Natural killer cell (primary cell): Measurements from ENCODE around the gene RILPL1. TPM values are rescaled to one million over a fixed set of nuclear protein-coding genes. Genes with fewer than 3 reads are reported as not detected.

Source experiments
- ATAC-seq, 3 donors: fragments of 150-1000 bp in 2 of 3; fragments of 200-7000 bp in 1 of 3; cut with Tn5 transposase; 1 replicate in 1 of 3; 2 replicates in 2 of 3; pipeline ENCODE4 v1.10.0; 2021; ENCODE audit warnings: mild to moderate bottlenecking in 2 of 3, moderate library complexity in 2 of 3
- DNase-seq, 2 donors: peaks; one replicate each; pipeline versions ENCODE4 v3.0.0 to v3.0.0-alpha.2; 2013 to 2021; ENCODE audit warnings: mixed read lengths in 1 of 2
- H3K27ac ChIP-seq: one replicate; pipeline ENCODE4 v1.5.1; 2013; ENCODE audit warnings: mild to moderate bottlenecking, low read length
- H3K27me3 ChIP-seq: one replicate; pipeline ENCODE4 v1.6.1; 2013; ENCODE audit warnings: low read length; ENCODE audit not compliant: control insufficient read depth, insufficient read depth
- H3K36me3 ChIP-seq: one replicate; pipeline ENCODE4 v1.6.1; 2013; ENCODE audit warnings: low read length; ENCODE audit not compliant: control insufficient read depth, insufficient read depth
- H3K4me1 ChIP-seq: one replicate; pipeline ENCODE4 v1.6.1; 2013; ENCODE audit warnings: low read length; ENCODE audit not compliant: control insufficient read depth, insufficient read depth
- H3K4me3 ChIP-seq: one replicate; pipeline ENCODE4 v1.5.1; 2013; ENCODE audit warnings: low read length
- H3K9me3 ChIP-seq: one replicate; pipeline ENCODE4 v1.6.1; 2013; ENCODE audit warnings: low read length; ENCODE audit not compliant: control insufficient read depth, insufficient read depth
- H3K27ac Mint-ChIP-seq, 2 donors: one replicate each; pipeline ENCODE4 v1.8.0; 2022; ENCODE audit warnings: mild to moderate bottlenecking in 2 of 2, mixed read lengths in 2 of 2, moderate library complexity in 1 of 2
- H3K27me3 Mint-ChIP-seq, 2 donors: one replicate each; pipeline ENCODE4 v1.8.0; 2022; ENCODE audit warnings: low read depth in 2 of 2, mixed read lengths in 2 of 2
- H3K36me3 Mint-ChIP-seq: one replicate; pipeline ENCODE4 v1.8.0; 2022; ENCODE audit warnings: mixed read lengths
- H3K4me1 Mint-ChIP-seq, 2 donors: one replicate each; pipeline ENCODE4 v1.8.0; 2022; ENCODE audit warnings: mixed read lengths in 2 of 2
- H3K4me3 Mint-ChIP-seq: one replicate; pipeline ENCODE4 v1.8.0; 2022; ENCODE audit warnings: mild to moderate bottlenecking, moderate library complexity, mixed read lengths
- H3K9me3 Mint-ChIP-seq, 2 donors: one replicate each; pipeline ENCODE4 v1.8.0; 2022; ENCODE audit warnings: mixed read lengths in 2 of 2
- WGBS: methylation state at CpG from one replicate; pipeline ENCODE4 v1.1.7; 2013; ENCODE audit warnings: missing lambda C conversion rate; ENCODE audit not compliant: insufficient coverage; 5-methylcytosine and 5-hydroxymethylcytosine counted together
- intact Hi-C: fragments of 100-400 bp; cut with micrococcal nuclease; formaldehyde crosslinking; loops from one replicate; pipeline ENCODE4 v1.14.2; 2022
- total RNA-seq, 4 donors: library from RNA; stranded (reverse); fragments of 120-200 nt in 1 of 4; gene quantifications; one replicate each; pipeline versions ENCODE4 v1.2.3 to v1.2.4, GENCODE V29; 2013 to 2022
- TF ChIP-seq, protein P1 (sequence below): fragments of 200-600 bp; IDR thresholded peaks from one replicate; pipeline ENCODE4 v1.8.0; 2022; ENCODE audit warnings: antibody characterized with exemption

Gene RILPL1
- total RNA-seq, 3 donors from 2014 or later (not counting 1 experiment from before 2014, with no cell fraction given): 1.3 to 2.7 (median 1.5) TPM

DNA sequence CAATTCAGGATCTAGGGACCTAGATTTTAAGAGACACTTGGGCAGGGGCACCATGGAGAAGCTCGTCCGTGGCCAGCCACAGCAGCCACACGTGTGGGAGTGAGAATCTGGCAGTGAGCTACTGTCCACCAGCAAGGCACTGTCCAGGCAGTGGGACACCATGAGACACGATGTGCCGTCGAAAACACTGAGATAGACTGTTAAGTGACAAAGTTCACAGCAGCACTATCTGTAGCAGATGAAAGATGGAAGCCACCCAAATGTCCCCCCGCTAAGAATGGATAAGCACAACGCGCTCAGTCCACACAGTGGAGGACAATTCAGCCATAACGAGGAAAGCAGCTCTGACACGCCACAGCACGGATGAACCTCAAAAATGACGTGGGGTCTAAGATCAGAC is 19.7 kb downstream of the RILPL1 start:
- no peaks in the 10 kb centered on the region for H3K36me3 Mint-ChIP-seq
- ATAC-seq: no peak

DNA sequence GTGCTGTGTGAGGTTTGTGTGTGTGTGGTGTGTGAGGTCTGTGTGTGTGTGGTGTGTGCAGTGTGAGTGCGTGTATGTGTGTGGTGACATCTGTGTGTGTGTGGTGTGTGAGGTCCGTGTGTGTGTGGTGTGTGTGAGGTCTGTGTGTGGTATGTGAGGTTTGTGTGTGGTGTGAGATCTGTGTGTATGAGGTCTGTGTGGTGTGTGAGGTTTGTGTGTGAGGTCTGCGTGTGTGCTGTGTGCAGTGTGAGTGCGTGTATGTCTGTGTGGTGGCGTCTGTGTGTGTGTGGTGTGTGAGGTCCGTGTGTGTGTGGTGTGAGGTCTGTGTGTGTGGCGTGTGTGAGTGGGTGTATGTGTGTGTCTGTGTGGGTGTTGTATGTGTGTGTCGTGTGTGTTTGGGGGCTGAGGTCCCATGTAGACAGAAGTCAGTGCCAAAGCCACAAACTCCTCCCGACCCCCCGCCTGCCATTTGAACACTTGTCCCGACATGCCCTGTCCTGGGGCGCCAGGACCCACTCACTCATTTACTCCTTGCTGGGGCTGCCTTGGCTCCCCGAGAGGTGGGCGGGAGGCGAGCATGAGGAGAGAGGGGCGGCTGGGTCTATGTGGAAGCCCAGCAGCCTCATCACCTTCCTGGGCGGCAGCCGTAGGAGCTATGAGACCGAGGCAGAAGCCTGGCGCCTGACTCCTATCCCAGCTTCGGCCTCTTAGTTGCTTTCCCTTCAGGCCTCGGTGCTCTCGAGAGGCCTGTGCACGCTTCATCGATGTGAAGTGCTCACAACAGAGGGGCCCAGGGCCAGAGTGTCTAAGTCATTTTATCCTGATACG is 20.5 kb downstream of the RILPL1 start:
- WGBS: 89% methylated on average over 26 of the region's 26 CpGs
- Mint-ChIP-seq H3K4me1 (no peaks in the 10 kb centered on the region), H3K36me3 (no peaks in the 10 kb centered on the region), H3K4me3 (no peak overlapping the region), H3K27me3 (no peaks in the 10 kb centered on the region), H3K9me3 (no peaks in the 10 kb centered on the region), H3K27ac (no peak overlapping the region)
- Histone ChIP-seq H3K9me3 (no peaks in the 10 kb centered on the region), H3K36me3 (no peaks in the 10 kb centered on the region), H3K4me1 (no peaks in the 10 kb centered on the region), H3K4me3 (no peak overlapping the region), H3K27me3 (no peaks in the 10 kb centered on the region), H3K27ac (no peak overlapping the region)
- TF ChIP-seq, protein P1, sequence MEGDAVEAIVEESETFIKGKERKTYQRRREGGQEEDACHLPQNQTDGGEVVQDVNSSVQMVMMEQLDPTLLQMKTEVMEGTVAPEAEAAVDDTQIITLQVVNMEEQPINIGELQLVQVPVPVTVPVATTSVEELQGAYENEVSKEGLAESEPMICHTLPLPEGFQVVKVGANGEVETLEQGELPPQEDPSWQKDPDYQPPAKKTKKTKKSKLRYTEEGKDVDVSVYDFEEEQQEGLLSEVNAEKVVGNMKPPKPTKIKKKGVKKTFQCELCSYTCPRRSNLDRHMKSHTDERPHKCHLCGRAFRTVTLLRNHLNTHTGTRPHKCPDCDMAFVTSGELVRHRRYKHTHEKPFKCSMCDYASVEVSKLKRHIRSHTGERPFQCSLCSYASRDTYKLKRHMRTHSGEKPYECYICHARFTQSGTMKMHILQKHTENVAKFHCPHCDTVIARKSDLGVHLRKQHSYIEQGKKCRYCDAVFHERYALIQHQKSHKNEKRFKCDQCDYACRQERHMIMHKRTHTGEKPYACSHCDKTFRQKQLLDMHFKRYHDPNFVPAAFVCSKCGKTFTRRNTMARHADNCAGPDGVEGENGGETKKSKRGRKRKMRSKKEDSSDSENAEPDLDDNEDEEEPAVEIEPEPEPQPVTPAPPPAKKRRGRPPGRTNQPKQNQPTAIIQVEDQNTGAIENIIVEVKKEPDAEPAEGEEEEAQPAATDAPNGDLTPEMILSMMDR: no peak
- ATAC-seq: no peak
- no peak for DNase-seq
- intact Hi-C loops: no loop called here

More for the DNA sequence above, 19.7 kb downstream of the RILPL1 start:
- H3K9me3 Mint-ChIP-seq: no peaks in the 10 kb centered on the region
- no peak overlapping the region for H3K4me3 Mint-ChIP-seq
- 90% methylated on average over 13 of the region's 13 CpGs for WGBS
- intact Hi-C loops: no loop called here
- no peaks in the 10 kb centered on the region for H3K27me3 Mint-ChIP-seq
- H3K4me1 ChIP-seq: no peaks in the 10 kb centered on the region
- H3K4me1 Mint-ChIP-seq: no peaks in the 10 kb centered on the region
- no peaks in the 10 kb centered on the region for H3K36me3 ChIP-seq
- H3K27ac Mint-ChIP-seq: no peak overlapping the region
- TF ChIP-seq, protein P1: no peak
- DNase-seq: no peak
- H3K27ac ChIP-seq: no peak overlapping the region
- no peak overlapping the region for H3K4me3 ChIP-seq
- no peaks in the 10 kb centered on the region for H3K27me3 ChIP-seq
- no peaks in the 10 kb centered on the region for H3K9me3 ChIP-seq

DNA sequence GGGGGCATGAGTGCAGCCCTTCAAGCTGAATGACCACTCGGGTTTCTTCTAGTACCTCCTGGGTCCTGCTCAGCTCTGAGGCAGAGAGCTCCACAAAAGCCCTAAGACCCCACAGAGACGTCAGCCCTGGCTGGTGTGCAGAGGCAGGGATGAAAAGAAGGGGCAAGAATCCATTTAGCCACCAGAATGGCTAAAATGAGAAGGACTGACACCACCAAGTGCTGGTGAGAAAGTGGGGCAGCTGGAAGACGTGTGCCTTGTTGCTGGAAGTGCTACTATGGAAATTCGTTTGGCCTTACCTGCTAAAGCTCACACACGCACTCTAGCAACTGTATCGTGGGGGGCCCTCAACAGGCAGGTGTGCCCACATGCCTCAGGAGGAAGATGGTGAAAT is 26.7 kb downstream of the RILPL1 start:
- TF ChIP-seq, protein P1: no peak
- no peaks in the 10 kb centered on the region for H3K36me3 Mint-ChIP-seq
- H3K9me3 Mint-ChIP-seq: no peaks in the 10 kb centered on the region
- intact Hi-C loops: no loop called here
- Histone ChIP-seq H3K27me3 (no peaks in the 10 kb centered on the region), H3K27ac (no peak overlapping the region), H3K9me3 (no peaks in the 10 kb centered on the region), H3K36me3 (no peaks in the 10 kb centered on the region), H3K4me1 (no peaks in the 10 kb centered on the region), H3K4me3 (no peak overlapping the region)
- DNase-seq (no peak), ATAC-seq (no peak)
- no peak overlapping the region for H3K27ac Mint-ChIP-seq
- WGBS: 92% methylated on average over 6 of the region's 6 CpGs
- no peaks in the 10 kb centered on the region for H3K27me3 Mint-ChIP-seq
- H3K4me1 Mint-ChIP-seq: no peaks in the 10 kb centered on the region
- no peak overlapping the region for H3K4me3 Mint-ChIP-seq
